Measurements from ENCODE around the gene TRIM65.
"Not testable (repeated sequence)": the region's sequence is repeated elsewhere in the genome, so short reads cannot be mapped to it uniquely, and the experiment has no call there.

TRIM65 gene

DNA sequence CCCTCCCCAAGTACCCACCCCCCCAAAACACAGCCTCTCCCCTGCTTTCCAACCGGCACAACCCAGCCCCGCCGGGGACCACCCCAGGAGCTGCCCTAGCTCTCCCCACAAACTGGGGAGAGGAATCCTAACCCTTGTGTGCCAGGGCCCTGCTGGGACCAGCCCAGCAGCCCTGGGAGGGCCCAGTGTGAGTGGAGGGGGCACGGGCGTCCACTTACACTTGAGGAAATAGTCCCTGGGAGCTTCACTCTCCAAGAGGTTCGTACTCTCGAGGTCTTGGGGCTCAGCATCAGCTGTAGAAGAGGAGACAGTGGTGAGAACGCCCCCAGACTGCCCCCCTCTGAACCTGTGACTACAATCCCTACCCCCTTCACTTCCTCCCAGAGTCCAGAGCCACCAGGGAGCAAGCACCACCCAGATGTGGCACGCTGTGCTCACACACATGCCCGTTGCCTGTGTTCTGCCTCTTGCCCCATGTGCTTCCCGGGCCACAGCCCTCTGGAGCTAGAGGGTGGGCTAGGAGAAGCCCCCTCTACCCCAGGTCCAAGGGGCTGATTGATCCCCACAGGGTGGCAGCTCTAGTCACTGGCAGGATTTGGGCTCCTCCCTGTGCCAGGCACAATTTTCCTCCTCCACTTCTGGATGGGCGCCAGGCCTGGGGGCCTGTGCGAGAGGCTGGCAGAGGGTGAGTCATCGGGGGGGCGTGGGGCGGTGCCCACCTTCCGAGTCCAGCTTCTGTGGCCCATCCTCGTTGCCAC, 21.4 kb downstream of the TRIM65 start:
- no peak for DNase-seq (ENCODE audit: low read depth, low spot score)

DNA sequence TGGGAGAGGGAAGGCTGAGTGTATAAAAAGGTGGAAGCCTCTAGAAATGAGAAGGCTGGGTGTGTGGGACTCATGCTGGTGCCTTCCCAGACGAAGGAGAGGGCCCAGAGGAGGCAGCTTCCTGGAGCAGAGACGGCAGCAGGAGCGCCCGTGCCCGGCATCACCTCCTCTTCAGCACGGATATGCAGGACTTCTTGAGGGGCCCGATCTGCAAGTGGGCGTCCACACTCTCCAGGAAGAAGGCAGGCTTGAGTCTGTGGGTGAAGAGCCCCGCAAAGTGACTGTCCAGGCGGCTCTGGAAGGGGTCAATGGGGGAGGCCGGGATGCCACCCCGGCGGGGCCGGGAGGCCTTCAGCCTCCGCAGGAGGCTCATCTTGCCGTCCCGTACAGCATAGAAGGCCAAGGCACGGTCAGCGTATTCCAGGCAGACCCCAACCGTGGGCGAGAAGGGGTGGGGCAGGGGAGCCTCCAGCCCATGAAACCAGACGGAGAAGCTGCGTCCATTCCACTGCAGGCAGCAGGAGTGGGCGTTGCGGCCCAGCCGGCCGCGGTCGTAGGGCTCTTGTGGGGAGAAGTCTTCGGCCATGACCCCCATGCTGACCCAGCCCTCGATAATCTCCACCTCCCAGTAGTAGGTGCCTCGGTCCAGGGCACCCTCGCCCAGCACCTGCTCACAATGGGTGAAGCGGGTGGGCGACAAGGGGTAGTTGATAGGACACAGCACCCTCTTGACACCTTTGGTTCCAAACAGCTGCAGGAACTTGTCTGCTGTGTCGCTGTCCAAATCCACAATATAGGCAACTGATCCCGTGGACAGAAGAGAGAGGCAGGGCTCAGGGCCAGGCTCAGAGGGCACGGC, 22.2 kb downstream of the TRIM65 start:
- DNase-seq (ENCODE audit: low read depth, low spot score): no peak

DNA sequence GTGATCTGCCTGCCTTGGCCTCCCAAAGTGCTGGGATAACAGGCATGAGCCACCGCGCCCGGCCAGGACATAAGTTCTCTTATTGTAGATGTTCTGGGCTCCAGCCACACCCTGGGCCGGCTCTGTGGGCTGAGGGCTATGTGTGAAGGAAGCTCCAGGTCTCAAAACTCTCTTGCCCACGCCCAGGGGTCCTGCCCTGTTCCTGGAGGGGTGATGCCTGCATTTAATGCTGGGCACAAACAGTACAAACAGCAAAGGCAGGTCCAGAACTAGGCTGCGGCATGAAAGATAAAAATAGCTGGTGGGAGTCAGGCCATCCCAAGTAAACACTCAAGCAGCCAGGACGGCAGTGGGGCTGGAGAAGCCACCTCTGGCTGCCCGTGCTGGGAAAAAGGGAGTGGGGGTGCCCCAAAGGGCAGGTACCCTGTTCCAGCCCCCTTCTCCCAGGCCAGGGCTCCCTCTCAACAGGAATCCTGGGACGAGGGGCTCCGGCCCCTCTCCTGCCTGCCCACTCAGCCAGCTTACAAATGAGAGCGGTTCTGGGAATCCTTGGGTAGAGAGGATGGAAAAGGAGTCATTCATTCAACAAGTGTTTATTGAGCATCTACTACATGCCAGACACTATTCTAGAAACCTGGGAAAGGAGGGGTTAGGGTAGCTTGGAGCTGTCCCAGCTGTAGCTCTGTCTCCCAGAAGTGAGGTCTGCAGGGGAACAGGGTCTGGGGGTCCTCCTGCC, 23.0 kb downstream of the TRIM65 start:
- DNase-seq (ENCODE audit: low read depth, low spot score): no peak

DNA sequence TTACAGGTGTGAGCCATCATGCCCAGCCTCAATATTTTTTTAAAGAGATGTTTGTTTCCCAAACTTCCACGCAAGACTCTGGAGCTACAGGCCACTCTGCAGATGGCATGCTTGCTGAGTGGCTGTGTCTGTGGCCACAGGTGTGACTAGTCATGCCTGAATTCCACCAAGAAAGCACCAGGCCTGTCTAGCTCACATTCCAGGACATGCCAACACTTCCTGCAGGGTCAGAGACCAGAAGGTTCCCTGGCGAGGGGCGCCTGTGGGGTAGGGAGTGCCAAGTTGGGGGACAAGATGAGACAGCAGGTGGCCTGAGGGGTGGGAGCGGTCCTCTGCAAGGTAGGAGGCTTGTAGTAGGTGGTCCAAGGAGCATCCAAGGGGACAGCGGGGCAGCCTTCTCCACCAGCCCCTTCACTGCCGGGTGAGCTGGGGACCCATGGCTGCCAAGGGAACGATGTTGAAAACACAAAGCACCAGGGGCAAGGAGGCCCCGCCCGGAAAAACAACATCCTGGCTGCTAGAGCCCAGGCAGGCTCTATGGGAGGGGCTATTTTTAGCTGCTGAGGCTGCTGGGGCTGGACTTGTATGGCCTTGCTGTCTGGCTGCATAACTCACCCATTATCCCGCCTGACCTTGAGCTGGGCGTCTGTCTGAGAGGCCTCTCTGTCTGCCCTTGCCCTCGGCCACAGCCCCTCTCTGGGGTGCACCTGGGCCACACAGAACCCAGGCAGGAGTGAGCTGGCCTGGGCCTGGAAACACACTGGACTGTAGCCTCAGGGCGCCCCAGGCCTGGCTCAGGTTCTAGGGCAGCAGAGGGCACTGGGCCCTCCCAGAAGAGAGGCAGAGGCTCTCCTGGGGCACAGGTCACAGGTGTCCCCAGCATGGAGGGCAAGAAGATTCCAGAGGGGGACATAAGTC, 24.1 kb downstream of the TRIM65 start:
- DNase-seq (ENCODE audit: low read depth, low spot score): no peak

DNA sequence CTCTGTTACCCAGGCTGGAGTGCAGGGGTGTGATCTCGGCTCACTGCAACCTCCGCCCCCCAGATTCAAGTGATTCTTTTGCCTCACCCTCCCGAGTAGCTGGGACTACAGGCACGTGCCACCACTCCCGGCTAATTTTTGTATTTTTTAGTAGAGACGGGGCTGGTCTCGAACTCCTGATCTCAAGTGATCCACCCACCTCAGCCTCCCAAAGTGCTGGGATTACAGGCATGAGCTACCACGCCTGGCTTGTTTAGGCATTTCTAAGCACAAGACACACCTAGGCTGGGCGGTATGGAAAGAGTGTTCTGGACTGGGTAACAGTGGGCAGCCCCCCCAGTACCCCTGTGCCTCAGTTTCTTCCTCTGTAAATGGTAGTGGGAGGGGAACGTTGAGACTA, 26.5 kb downstream of the TRIM65 start:
- not testable (repeated sequence) for DNase-seq (ENCODE audit: low read depth, low spot score)

DNA sequence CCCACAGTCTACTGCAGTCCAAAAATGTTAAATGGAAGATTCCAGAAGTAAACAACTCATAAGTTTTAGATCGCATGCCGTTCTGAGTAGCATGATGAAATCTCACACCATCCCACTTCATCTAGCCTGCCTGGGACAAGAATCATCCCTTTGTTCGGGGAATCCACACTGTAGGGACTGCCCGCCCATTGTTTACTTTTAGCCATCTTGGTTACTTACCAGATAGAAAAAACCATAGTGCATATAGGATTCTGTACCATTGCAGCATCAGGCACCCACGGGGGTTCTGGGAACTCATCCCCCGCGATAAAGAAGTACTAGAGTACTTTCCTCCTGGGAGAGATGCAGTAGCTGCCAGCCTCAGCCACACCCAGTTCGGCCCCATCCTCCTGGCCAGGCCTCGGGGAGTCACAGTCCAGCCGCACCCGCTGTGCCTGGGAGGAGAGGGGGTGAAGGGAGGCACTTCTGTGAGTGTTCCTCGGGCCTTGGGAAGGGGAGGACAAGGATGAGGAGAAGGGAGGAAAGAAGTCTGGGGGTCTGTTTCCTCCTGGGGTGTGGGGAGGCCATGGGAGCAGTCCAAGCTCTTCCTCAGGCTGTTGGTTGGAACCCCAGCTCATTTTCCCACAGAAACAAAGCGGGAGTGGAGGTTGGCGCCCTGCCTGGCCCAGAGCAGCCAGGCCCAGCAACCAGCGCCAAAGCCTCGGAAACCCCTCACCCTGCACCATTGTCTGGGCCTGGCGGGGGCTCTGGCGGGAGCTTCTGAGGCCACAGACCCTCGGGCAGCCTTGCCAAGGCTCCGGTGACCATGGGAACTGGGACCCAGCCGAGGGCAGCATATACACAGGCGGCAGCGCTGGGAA, 27.2 kb downstream of the TRIM65 start:
- DNase-seq (ENCODE audit: low read depth, low spot score): no peak

DNA sequence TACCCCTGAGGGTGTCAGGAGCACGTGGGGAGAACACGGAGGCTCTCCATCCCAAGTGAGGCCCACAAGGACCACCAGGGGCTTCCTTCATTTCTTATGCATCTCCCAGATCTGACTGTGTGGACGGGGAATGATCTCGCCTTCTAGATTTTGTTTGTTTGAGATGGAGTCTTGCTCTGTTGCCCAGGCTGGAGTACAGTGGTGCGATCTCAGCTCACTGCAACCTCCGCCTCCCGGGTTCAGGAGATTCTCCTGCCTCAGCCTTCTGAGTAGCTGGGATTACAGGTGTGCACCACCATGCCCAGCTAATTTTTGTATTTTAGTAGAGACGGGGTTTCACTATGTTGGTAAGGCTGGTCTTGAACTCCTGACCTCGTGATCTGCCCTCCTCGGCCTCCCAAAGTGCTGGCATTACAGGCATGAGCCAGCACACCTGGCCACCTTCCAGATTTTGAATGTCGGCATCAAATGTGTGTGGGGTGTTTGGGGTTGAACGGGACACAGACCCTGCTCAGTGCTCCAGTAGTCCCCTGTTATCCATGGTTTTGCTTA, 27.9 kb downstream of the TRIM65 start:
- DNase-seq (ENCODE audit: low read depth, low spot score): not testable (repeated sequence)

DNA sequence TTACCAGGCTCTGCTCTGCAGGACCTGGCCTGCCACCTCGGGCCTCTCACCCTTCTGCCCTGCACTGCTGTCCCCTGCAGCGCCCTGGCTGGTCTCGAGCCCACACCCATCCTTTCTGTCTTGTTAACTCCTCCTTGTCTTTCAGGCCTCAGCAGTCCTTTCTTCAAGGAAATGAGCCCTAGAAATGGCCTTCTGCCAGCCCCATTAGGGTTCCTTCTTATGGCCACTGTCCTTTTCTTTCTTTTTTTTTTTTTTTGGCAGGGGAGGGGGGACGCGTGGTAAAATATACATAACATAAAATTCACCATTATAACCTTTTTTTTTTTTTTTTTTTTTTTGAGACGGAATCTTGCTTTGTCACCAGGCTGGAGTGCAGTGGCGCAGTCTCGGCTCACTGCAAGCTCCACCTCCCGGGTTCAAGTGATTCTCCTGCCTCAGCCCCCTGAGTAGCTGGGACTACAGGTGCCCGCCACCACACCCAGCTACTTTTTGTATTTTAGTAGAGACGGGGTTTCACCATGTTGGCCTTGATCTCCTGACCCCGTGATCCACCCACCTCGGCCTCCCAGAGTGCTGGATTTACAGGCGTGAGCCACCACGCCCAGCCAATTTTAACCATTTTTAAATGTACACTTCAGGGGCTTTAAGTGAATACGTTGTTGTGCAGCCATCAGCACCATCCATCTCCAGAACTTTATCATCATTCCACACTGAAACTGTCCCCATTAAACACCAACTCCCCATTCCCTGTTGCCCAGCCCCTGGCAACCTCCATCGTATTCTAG, 31.2 kb downstream of the TRIM65 start:
- not testable (repeated sequence) for DNase-seq (ENCODE audit: low read depth, low spot score)

DNA sequence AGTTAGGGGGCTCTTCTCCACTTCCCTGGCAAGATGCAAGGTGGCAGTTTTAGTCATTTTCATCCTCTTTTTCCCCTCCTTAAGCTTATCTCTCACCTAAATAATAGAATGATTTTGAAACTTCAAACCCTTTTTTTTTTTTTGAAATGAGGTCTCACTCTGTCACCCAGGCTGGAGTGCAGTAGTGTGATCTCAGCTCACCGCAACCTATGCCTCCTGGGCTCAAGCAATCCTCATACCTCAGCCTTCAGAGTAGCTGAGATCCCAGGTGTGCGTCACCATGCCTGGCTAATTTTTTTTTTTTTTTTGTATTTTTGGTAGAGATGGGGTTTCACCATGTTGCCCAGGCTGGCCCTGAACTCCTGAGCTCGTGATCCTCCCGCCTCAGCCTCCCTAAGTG, 31.9 kb downstream of the TRIM65 start:
- DNase-seq (ENCODE audit: low read depth, low spot score): not testable (repeated sequence)

DNA sequence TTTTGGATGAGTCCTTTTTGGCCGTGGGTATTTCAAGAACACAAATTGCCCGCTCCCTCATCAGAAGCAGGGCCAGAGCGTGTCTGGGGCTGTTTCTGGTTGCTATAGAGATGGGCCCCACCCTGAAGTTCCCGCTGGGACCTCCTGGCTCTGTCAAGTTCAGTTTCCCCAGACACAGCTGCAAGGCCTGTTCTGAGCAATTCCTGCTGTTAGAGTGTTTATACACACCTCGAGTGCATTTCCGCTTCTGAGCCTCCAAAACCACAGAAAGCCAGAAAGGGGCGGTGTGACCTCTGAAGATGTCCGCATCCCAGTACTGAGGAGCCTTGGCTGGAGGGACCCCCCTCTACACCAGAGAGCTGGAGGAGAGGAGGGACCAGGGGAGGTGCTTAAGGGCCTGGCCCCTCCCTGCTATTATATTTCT, 32.3 kb downstream of the TRIM65 start:
- no peak for DNase-seq (ENCODE audit: low read depth, low spot score)

DNA sequence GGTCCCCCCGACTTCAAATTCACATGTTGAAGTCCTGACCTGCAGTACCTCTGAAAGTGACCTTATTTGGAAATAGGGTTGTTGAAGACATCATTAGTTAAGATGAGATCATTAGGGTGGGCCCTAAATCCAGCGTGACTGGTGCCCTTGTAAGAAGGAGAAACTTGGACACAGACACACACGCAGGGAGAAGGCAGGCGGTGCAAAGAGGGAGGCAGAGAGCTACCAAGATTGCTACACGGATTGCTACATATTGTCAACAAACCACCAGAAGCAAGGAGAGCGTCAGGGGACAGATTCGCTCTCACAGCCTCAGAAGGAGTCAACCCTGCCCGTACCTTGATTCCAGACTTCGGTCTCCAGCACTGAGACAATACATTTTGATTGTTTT, 34.8 kb downstream of the TRIM65 start:
- no peak for DNase-seq (ENCODE audit: low read depth, low spot score)

DNA sequence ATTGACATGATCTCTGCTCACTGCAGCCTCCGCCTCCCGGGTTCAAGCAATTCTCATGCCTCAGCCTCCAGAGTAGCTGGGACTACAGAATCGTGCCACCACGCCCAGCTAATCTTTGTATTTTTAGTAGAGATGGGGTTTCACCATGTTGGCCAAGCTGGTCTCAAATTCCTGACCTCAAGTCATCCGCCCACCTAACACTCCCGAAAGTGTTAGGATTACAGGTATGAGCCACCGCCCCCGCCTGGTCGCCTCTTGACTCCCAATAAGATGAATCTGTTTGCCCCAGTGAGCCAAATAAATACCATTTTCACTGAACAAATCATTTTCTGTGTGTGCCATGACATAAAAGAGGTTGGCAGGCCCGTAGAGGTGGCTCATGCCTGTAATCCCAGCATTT, 37.4 kb downstream of the TRIM65 start:
- not testable (repeated sequence) for DNase-seq (ENCODE audit: low read depth, low spot score)

DNA sequence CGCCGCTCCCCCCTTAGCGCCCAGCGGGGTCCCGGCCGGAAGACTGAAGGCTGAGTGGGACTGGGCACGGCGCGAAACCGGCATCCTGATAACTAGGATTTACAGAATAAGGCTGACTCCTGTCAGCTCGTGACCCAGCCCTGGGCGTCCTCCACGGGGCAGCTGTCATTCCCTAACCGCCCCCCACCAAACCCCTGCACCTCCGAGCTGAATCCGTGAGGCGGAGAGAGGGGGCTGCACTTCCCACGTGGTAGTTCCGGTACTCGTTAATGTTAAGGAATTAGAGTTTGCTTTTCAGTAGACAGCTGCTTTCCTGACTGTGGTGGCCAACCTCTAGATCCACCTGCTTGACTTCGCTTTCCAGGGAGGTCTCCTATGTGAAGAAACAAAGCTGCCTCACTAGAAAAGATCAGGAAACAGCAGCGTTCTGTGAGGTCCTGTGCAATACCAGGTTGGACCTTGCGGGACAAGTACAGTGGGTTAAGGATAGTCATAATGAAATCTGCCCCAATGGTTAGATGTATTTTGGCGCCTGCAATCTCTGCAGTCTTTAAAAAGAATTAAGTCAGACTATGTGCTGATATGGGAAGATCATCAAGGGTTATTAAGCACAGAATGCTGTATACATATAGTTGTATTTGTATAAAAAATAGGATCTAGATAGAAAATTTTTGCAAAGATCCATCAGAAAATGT, 40.5 kb downstream of the TRIM65 start:
- no peak for DNase-seq (ENCODE audit: low read depth, low spot score)

DNA sequence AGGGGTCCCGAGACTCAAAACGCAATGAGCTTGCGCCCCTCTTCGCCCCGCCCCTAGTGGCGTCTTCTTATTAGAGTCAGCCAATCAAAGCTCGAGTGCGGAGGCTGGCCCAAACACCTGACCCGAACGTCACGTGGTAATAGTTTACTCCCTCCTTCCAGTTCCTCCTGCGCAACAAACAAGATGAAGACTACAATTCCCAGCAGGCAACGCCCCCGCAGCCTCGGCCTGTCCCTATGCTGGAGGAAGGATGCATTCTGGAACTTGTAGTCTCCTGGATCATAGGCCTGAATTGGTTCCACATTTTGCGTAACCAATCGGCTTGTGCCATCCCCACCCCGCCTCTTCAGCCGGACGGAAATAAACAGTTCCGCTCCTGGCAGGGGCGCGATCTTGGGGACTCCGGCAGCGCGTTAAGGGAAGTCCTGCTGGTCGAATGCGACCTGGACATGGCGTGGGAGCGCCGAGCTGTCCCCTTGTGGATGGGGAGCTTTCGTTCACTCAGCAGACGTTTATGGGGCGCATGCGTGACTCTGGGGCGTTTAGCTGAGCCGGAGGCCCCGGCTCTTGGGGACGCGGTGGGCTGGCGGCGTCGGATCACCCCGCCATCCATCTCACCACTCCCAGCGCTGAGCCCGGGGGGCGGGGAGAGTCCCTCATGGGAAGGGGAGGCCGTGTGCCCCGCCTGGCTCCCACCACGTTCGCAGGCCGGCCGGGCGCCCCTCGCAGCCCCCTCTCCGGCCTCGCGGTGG, 41.3 kb downstream of the TRIM65 start, which contains the start of gene WBP2:
Gene WBP2 (minus strand): TSS at position 26 of the 752 bp plus-strand sequence. CDS start 38 bp downstream, outside the sequence.
- DNase-seq (ENCODE audit: low read depth, low spot score): peak; percentile 95

DNA sequence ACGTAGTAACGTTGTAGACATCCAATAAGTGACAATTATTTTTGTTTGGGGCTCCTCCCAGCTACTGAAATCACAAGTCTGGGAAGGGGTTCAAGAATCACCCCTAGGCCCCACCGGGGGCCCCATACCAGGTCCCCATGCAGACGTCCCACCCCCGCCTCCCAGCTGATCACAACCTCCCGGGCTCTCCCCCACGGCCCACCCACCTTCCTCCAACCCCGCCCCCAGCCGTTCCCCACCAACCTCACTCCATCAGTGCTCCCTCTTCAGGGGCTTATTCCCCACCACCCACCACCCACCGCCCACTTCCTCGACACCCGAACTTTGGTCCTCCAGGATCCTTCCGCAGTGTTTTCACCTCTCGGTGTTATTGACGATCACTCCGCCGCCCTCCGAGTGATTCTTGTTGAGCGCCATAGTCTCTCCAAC, 41.9 kb downstream of the TRIM65 start:
- peak; percentile 37 for DNase-seq (ENCODE audit: low read depth, low spot score)

DNA sequence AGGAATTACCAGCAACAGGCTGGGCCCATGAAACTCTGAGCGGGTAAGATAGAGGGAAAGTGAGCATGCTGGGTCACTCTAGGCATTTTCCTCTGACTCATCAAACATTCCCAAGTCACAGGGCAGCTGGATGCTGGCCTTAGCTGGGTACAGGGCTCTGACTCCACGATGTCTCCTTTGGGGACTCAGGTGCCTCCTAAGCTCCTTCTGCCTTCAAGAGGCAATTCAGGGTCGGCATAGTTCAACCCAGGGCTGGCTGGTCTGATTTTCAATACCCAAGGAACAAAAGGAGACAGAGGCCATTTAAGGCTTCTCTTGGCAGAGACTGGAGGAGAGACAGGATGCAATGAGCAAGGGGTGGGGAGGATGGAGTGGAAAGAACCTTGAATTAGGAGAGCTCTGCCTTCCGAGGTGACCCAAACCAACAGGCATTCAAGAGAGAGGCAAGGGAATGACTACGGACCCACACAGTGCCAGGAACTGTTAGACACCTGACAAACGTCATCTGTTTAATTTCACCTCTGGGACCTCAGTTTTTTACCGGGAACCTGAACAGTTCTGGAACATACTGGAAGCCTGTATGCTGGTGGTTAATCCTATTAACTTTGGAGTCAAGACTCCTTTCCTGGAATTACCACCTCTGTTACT, 42.5 kb downstream of the TRIM65 start:
- DNase-seq (ENCODE audit: low read depth, low spot score): no peak

DNA sequence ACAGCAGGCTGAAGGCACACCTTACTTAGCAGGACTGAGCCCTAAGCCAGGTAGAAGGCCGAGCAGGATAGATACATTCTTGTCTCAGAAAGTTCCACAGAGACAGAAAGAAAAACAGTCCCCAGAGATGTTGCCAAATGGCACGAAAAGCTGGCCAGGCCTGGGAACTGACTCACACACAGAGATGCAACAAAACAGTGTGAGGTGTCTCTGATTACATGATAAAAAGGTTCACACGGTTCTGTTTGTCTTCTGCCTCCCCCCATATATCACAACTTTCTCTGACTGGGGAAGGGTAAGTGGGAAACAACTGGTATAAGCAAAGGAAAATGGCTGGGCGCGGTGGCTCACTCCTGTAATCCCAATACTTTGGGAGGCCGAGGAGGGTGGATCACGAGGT, 43.3 kb downstream of the TRIM65 start:
- no peak for DNase-seq (ENCODE audit: low read depth, low spot score)
